Keratinocyte (primary cell): Measurements from ENCODE around the gene KDM2A. TPM values are rescaled to one million over a fixed set of nuclear protein-coding genes. Genes with fewer than 3 reads are reported as not detected.

Experiments
- DNase-seq: peaks from one replicate; pipeline ENCODE4 v3.0.0-alpha.2; 2011; ENCODE audit warnings: low read depth, missing footprints, low spot score
- FAIRE-seq: peaks from 2 replicates; lab custom pipeline; 2011; peaks lifted over from hg19 to GRCh38; lab: Jason Lieb, UNC
- H2AFZ ChIP-seq: 2 replicates; pipeline ENCODE4 v1.6.0; 2012; ENCODE audit warnings: low read length, control low read depth, inconsistent platforms; ENCODE audit not compliant: control insufficient read depth
- H3K27ac ChIP-seq: 2 replicates; pipeline ENCODE4 v1.5.1; 2011; ENCODE audit warnings: low read length; ENCODE audit not compliant: control insufficient read depth, insufficient read depth
- H3K27me3 ChIP-seq: 3 replicates; pipeline ENCODE4 v1.6.0; 2011; ENCODE audit warnings: low read length; ENCODE audit not compliant: control insufficient read depth, insufficient read depth; ENCODE audit errors: extremely low read depth
- H3K36me3 ChIP-seq, 2 experiments: 2 replicates in 1 of 2; 3 replicates in 1 of 2; pipeline ENCODE4 v1.5.1; 2011; ENCODE audit warnings: low read length in 2 of 2, mild to moderate bottlenecking in 1 of 2; ENCODE audit not compliant: control insufficient read depth in 2 of 2, insufficient read depth in 2 of 2; ENCODE audit errors: extremely low read depth in 1 of 2
- H3K4me1 ChIP-seq: 3 replicates; pipeline ENCODE4 v1.5.1; 2011; ENCODE audit warnings: low read length; ENCODE audit not compliant: control insufficient read depth, insufficient read depth; ENCODE audit errors: extremely low read depth
- H3K4me2 ChIP-seq: 3 replicates; pipeline ENCODE4 v1.6.0; 2011; ENCODE audit warnings: low read depth, low read length; ENCODE audit not compliant: control insufficient read depth, insufficient read depth; ENCODE audit errors: extremely low read depth
- H3K4me3 ChIP-seq, 3 experiments: fragments of 200-600 bp in 1 of 3; sonication (generic) in 1 of 3; 2 replicates in 2 of 3; 3 replicates in 1 of 3; pipeline ENCODE4 v1.5.1; 2011 to 2016; ENCODE audit warnings: low read length in 3 of 3, mild to moderate bottlenecking in 3 of 3, control low read depth in 2 of 3, inconsistent platforms in 1 of 3, low read depth in 1 of 3, mixed read lengths in 1 of 3, mixed run types in 1 of 3, moderate library complexity in 1 of 3; ENCODE audit not compliant: control insufficient read depth in 2 of 3, insufficient read depth in 2 of 3; ENCODE audit errors: extremely low read depth in 1 of 3
- H3K79me2 ChIP-seq: 2 replicates; pipeline ENCODE4 v1.6.0; 2012; ENCODE audit warnings: low read length; ENCODE audit not compliant: control insufficient read depth, insufficient read depth
- H3K9ac ChIP-seq: 3 replicates; pipeline ENCODE4 v1.6.0; 2011; ENCODE audit warnings: low read length; ENCODE audit not compliant: control insufficient read depth, insufficient read depth; ENCODE audit errors: extremely low read depth
- H3K9me1 ChIP-seq: 3 replicates; pipeline ENCODE4 v1.6.0; 2011; ENCODE audit warnings: low read length; ENCODE audit not compliant: control insufficient read depth, insufficient read depth; ENCODE audit errors: extremely low read depth
- H3K9me3 ChIP-seq: 2 replicates; pipeline ENCODE4 v1.5.1; 2012; ENCODE audit warnings: low read depth, low read length; ENCODE audit not compliant: control insufficient read depth
- H4K20me1 ChIP-seq: 3 replicates; pipeline ENCODE4 v1.6.0; 2011; ENCODE audit warnings: low read length; ENCODE audit not compliant: control insufficient read depth, insufficient read depth; ENCODE audit errors: extremely low read depth
- EZH2 ChIP-seq: IDR thresholded peaks from one replicate; pipeline ENCODE4 v1.6.1; 2012; ENCODE audit warnings: inconsistent platforms, mild to moderate bottlenecking, low read length, moderate library complexity
- dilution Hi-C: fragments of 300-500 bp; cut with MboI; formaldehyde crosslinking; loops from one replicate; pipeline ENCODE4 v1.7.0; 2020; ENCODE audit warnings: low sequenced_read_pairs; ENCODE audit not compliant: extremely low pct_ligation_motif_present
- polyA plus RNA-seq, 5 experiments: library from polyadenylated mRNA; depleted of rRNA in 3 of 5; stranded (reverse) in 3 of 5; stranded (forward) in 1 of 5; unstranded in 1 of 5; fragments of >200 nt; gene quantifications; 1 replicate in 1 of 5; 2 replicates in 3 of 5; 3 replicates in 1 of 5; pipeline versions ENCODE4 v1.2.1 to v1.2.3, GENCODE V29; 2011 to 2012; ENCODE audit warnings: missing spikeins in 2 of 5, low read depth in 1 of 5, low replicate concordance in 1 of 5
- TF ChIP-seq, protein P1 (sequence below), 3 experiments: IDR thresholded peaks in 1 of 3; conservative IDR thresholded peaks in 1 of 3; optimal IDR thresholded peaks in 1 of 3; 2 replicates in 2 of 3; 3 replicates in 1 of 3; pipeline versions ENCODE3 to v1.5.1; 2011; ENCODE audit warnings: low read length in 3 of 3, mild to moderate bottlenecking in 3 of 3, moderate library complexity in 2 of 3, control low read depth in 1 of 3, inconsistent platforms in 1 of 3; ENCODE audit not compliant: insufficient read depth in 2 of 3; ENCODE audit errors: extremely low read depth in 1 of 3

Gene KDM2A
- polyA plus RNA-seq, 1 donor (not counting 4 experiments of a cell fraction or from before 2014, with no cell fraction given): 29.9 TPM

DNA sequence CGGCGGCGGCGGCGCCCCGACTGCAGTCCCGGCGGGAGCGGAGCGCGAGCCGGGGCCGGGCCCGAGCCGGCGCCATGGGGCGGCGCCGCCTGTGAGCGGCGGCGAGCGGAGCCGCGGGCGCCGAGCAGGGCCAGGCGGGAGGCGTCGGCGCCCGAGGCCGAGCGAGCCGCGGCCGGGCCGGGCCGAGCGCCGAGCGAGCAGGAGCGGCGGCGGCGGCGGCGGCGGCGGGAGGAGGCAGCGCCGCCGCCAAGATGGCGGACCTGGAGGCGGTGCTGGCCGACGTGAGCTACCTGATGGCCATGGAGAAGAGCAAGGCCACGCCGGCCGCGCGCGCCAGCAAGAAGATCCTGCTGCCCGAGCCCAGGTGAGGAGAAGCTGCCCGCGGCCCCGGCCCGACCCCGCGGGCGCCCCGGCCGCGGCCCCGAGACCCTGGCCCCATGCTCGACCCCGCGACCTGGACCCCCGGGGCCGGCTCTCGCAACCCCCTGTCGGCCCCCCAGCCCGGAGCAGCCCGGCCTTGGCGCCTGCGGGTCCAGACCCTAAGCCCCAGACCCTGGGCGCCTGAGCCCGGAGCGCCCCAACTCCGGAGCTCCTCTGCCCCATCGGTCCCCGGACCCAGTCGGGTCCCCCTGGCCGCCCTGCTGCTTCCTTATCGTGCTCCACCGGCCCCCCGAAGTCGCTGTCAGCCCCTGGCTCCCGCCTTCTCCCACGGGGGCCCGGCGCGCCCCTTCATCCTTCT, 147.6 kb downstream of the KDM2A start, which contains the start of gene GRK2:
GRK2 (plus strand) TSS at position 25 of the 739 bp plus-strand sequence; CDS start at position 252, 227 bp downstream.
- Histone ChIP-seq H3K27me3 (no peaks in the 10 kb centered on the region), H3K27ac (peak within 1 kb of the TSS; percentile 46), H3K9me3 (no peaks in the 10 kb centered on the region), H3K4me1 (peaks cover 86% of the 10 kb centered on the region), H2AFZ (peak within 1 kb of the TSS; percentile 13), H3K4me2 (peak within 1 kb of the TSS; percentile 99), H3K36me3 (peaks cover 10 to 14% of the 10 kb centered on the region in 2 experiments), H3K9me1 (peaks cover 3% of the 10 kb centered on the region), H3K9ac (peak within 1 kb of the TSS; percentile 79), H3K79me2 (peaks cover 48% of the 10 kb centered on the region), H3K4me3 (peak within 1 kb of the TSS; percentile 60 to 90 (median 84)), H4K20me1 (peaks cover 14% of the 10 kb centered on the region)
- DNase-seq (no peak), FAIRE-seq (no peak)
- TF ChIP-seq, protein P1, sequence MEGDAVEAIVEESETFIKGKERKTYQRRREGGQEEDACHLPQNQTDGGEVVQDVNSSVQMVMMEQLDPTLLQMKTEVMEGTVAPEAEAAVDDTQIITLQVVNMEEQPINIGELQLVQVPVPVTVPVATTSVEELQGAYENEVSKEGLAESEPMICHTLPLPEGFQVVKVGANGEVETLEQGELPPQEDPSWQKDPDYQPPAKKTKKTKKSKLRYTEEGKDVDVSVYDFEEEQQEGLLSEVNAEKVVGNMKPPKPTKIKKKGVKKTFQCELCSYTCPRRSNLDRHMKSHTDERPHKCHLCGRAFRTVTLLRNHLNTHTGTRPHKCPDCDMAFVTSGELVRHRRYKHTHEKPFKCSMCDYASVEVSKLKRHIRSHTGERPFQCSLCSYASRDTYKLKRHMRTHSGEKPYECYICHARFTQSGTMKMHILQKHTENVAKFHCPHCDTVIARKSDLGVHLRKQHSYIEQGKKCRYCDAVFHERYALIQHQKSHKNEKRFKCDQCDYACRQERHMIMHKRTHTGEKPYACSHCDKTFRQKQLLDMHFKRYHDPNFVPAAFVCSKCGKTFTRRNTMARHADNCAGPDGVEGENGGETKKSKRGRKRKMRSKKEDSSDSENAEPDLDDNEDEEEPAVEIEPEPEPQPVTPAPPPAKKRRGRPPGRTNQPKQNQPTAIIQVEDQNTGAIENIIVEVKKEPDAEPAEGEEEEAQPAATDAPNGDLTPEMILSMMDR (optimal IDR thresholded peaks at IDR 0.05 in 1 of 3, IDR thresholded peaks at IDR 0.05 in 1 of 3, conservative IDR thresholded peaks at IDR 0.05 in 1 of 3; ENCODE audit: extremely low read depth in 1 of 3, insufficient read depth in 2 of 3, low read length in 3 of 3): no peak
- TF ChIP-seq EZH2: no peak
- dilution Hi-C loops: no loop called here

DNA sequence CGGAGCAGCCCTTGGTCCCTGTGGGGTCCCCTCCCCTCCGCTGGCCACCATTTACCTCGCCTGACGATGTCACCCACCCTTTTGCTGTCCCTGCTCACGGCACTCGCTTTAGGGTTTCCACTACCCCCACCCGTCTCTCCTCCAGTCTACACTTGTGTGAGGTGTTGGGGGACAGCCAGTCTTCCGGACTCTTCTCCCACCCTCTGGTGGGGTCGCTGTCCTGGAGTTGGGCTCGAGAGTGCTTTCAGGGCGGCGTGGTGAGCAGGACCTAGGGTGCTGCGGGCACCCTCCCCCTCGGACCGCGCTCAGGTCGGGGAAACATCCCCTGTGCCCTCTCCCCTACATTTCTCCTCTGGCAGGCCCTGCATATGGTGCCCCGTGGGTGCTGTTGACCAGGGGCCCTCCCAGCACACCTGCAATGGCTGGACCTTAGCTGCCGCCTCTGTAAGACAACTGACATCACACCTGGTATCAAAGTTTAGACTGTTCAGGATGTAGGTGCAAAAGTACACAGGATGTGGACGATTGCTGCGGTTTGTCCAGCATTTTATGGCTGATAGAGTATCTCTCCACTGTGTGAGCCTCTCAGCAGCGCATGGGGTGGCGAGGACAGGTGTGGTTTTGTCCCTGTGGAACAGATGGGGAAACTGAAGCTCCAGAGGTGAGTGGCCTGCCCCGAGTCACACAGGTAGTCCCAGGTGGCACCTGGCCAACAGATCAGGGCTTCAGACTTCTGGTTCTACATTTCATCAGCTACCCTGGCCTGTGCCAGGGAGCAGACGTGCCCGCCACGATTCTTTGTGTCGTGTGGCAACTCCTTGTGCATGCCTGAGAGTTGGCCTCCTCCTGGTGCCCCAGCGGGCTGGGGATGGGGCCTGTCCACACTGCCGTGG, 148.4 kb downstream of the KDM2A start:
- Histone ChIP-seq H3K9ac (peak overlapping the region; percentile 79), H3K79me2 (peaks cover 56% of the 10 kb centered on the region), H3K4me1 (peaks cover 78% of the 10 kb centered on the region), H3K27ac (peak overlapping the region; percentile 46), H3K4me2 (peak overlapping the region; percentile 99), H3K9me3 (no peaks in the 10 kb centered on the region), H3K36me3 (peaks cover 10 to 21% of the 10 kb centered on the region in 2 experiments), H3K27me3 (no peaks in the 10 kb centered on the region), H3K9me1 (peaks cover 3% of the 10 kb centered on the region), H2AFZ (no peak overlapping the region), H4K20me1 (peaks cover 14% of the 10 kb centered on the region), H3K4me3 (peak overlapping the region; percentile 60 to 90 (median 84))
- FAIRE-seq (no peak), DNase-seq (no peak)
- no peak for TF ChIP-seq EZH2
- TF ChIP-seq, protein P1 (optimal IDR thresholded peaks at IDR 0.05 in 1 of 3, IDR thresholded peaks at IDR 0.05 in 1 of 3, conservative IDR thresholded peaks at IDR 0.05 in 1 of 3; ENCODE audit: extremely low read depth in 1 of 3, insufficient read depth in 2 of 3, low read length in 3 of 3): no peak
- dilution Hi-C loops: no loop called here
